Neural progenitor cell (in vitro differentiated cells): ENCODE measurements around the gene GABRB2.

Source experiments
- EZH2 ChIP-seq: fragments of 200-600 bp; sonication (generic); IDR thresholded peaks from 2 replicates; pipeline ENCODE4 v1.6.1; 2017; ENCODE audit warnings: antibody characterized with exemption, mild to moderate bottlenecking, moderate library complexity
- EZH2phosphoT487 ChIP-seq: fragments of 200-600 bp; sonication (generic); IDR thresholded peaks from 2 replicates; pipeline ENCODE4 v1.6.1; 2017; ENCODE audit warnings: antibody characterized with exemption
- TF ChIP-seq, protein P1 (sequence below): fragments of 200-600 bp; sonication (generic); IDR thresholded peaks from 2 replicates; pipeline ENCODE4 v1.5.1; 2017; ENCODE audit warnings: antibody characterized with exemption, mild to moderate bottlenecking

DNA sequence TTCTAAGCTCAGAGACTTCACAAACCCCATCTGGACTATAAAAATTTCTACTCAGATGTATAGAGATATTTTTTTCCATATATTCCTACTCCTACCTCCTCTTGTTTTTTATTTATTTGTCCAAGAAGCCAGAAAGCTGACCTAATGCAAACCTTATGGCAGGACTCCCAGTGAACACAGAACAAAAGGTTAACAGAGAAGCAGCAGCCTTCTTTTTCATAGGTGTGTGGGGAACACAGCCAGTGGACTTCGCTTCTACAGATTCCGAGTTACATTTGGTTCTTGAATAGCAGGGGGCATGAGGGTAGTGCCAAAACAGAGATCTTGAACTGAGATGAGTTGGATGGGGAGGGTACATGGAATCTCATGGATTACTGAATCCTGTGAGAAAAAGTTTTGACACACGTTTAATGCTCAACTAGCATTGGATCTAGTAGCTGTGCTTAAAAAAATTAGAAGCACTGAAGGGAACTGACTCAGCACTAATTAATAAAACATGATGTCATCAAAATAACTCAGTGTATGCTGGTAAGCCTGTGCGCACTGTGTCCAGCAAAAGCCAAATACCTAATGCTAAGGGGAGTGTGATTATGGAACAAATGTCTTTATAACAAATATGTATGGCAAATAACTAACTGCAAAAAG, 240.1 kb downstream of the GABRB2 start:
- TF ChIP-seq, protein P1, sequence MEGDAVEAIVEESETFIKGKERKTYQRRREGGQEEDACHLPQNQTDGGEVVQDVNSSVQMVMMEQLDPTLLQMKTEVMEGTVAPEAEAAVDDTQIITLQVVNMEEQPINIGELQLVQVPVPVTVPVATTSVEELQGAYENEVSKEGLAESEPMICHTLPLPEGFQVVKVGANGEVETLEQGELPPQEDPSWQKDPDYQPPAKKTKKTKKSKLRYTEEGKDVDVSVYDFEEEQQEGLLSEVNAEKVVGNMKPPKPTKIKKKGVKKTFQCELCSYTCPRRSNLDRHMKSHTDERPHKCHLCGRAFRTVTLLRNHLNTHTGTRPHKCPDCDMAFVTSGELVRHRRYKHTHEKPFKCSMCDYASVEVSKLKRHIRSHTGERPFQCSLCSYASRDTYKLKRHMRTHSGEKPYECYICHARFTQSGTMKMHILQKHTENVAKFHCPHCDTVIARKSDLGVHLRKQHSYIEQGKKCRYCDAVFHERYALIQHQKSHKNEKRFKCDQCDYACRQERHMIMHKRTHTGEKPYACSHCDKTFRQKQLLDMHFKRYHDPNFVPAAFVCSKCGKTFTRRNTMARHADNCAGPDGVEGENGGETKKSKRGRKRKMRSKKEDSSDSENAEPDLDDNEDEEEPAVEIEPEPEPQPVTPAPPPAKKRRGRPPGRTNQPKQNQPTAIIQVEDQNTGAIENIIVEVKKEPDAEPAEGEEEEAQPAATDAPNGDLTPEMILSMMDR: no peak
- TF ChIP-seq EZH2 (no peak), EZH2phosphoT487 (no peak)
